ENCODE measurements around the gene RERG. TPM values are rescaled to one million over a fixed set of nuclear protein-coding genes. Genes with fewer than 3 reads are reported as not detected.

Gene RERG
- total RNA-seq, 1 experiment from 2014 or later = not detected

DNA sequence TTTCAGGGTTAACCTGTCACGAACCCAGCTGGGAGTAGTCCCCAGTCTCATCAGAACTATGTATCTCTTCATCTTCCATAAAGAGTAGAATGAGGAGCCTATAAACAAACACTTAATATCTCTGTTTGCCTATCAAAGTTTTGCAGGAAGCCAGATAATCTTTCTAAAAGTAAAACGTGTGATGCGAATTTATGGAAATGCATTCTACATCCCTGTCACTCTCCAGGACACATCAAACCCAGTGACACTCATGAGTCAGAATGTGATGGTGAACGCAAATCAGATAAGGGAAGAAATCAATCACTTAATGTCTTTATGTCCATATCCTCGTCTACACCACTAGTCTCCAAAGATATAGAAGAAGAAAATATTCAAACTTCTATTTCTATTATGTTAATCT, 37.4 kb downstream of the RERG start:
- Histone ChIP-seq H3K9me3 (no peaks in the 10 kb centered on the region), H3K4me3 (ENCODE audit: low read depth, low read length) (no peak overlapping the region), H3K27me3 (replicated peaks; ENCODE audit: control insufficient read depth, insufficient read depth, low read length) (no peaks in the 10 kb centered on the region), H3K36me3 (ENCODE audit: control insufficient read depth, insufficient read depth, low read length) (no peaks in the 10 kb centered on the region), H3K4me1 (no peaks in the 10 kb centered on the region)
- H3K9me3 Mint-ChIP-seq (ENCODE audit: unreplicated experiment) = no peaks in the 10 kb centered on the region
- BruUV-seq (replicated peaks) = no TSS peak
- no peaks in the 10 kb centered on the region for H3K4me1 Mint-ChIP-seq (ENCODE audit: low read depth, unreplicated experiment)
- H3K27ac Mint-ChIP-seq (ENCODE audit: unreplicated experiment) = no peak overlapping the region
- no peak overlapping the region for H3K4me3 Mint-ChIP-seq (ENCODE audit: unreplicated experiment)
- intact Hi-C loops (cut with micrococcal nuclease; ENCODE audit: unreplicated experiment) = no loop called here
- H3K27me3 Mint-ChIP-seq (ENCODE audit: insufficient read depth, unreplicated experiment) = peaks cover 19% of the 10 kb centered on the region
- H3K36me3 Mint-ChIP-seq (ENCODE audit: insufficient read depth, unreplicated experiment) = no peaks in the 10 kb centered on the region
- DNase-seq = no peak
- no peak for TF ChIP-seq CTCF (IDR thresholded peaks at IDR 0.05; ENCODE audit: insufficient read depth in 1 of 2, low read depth in 1 of 2, low read length in 1 of 2, severe bottlenecking in 1 of 2, unreplicated experiment in 1 of 2)
- ChIA-PET POLR2A (no interaction called here), CTCF (no interaction called here)

DNA sequence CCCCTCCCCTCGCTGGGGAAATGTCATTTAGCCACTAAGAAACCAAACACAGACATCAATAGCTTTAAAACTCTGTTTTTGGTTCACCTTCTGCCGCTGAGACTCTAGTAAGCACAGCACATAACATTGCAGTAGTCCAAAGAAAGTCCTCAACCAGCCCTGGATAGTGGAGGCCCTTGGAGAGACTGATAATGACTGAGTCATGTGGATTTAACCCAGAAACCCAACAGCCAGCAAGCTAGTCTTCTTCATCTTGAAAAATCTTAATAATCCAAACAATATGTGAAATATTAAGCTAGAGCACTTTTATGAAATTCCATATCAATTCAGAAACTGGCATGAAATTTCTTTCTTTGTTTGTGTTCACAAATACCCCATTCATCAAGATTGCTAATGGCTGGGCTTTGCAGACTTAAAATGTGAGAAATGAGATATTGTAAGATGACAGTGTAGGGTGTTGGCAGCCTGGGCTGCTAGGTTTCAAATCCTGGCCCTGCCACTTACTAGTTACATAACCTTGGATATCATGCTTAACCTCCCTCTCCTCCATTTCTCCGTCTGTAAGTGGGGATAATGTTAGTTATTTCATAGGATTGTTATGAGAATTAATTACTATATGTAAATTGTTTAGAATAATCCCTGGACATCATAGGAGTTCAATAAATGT, 40.1 kb downstream of the RERG start:
- H3K9me3 Mint-ChIP-seq (ENCODE audit: unreplicated experiment) = no peaks in the 10 kb centered on the region
- ChIA-PET POLR2A (no interaction called here), CTCF (no interaction called here)
- Histone ChIP-seq H3K4me1 (no peaks in the 10 kb centered on the region), H3K27me3 (replicated peaks; ENCODE audit: control insufficient read depth, insufficient read depth, low read length) (no peaks in the 10 kb centered on the region), H3K4me3 (ENCODE audit: low read depth, low read length) (no peak overlapping the region), H3K9me3 (no peaks in the 10 kb centered on the region), H3K36me3 (ENCODE audit: control insufficient read depth, insufficient read depth, low read length) (no peaks in the 10 kb centered on the region)
- no peak overlapping the region for H3K27ac Mint-ChIP-seq (ENCODE audit: unreplicated experiment)
- peaks cover 17% of the 10 kb centered on the region for H3K27me3 Mint-ChIP-seq (ENCODE audit: insufficient read depth, unreplicated experiment)
- H3K36me3 Mint-ChIP-seq (ENCODE audit: insufficient read depth, unreplicated experiment) = no peaks in the 10 kb centered on the region
- no TSS peak for BruUV-seq (replicated peaks)
- no peak for TF ChIP-seq CTCF (IDR thresholded peaks at IDR 0.05; ENCODE audit: insufficient read depth in 1 of 2, low read depth in 1 of 2, low read length in 1 of 2, severe bottlenecking in 1 of 2, unreplicated experiment in 1 of 2)
- no peaks in the 10 kb centered on the region for H3K4me1 Mint-ChIP-seq (ENCODE audit: low read depth, unreplicated experiment)
- no peak for DNase-seq
- H3K4me3 Mint-ChIP-seq (ENCODE audit: unreplicated experiment) = no peak overlapping the region
- intact Hi-C loops (cut with micrococcal nuclease; ENCODE audit: unreplicated experiment) = no loop called here

- intact Hi-C loops (cut with micrococcal nuclease; ENCODE audit: unreplicated experiment) = no loop called here
- no peak overlapping the region for H3K27ac Mint-ChIP-seq (ENCODE audit: unreplicated experiment)
- BruUV-seq (replicated peaks) = no TSS peak
- TF ChIP-seq CTCF (IDR thresholded peaks at IDR 0.05; ENCODE audit: insufficient read depth in 1 of 2, low read depth in 1 of 2, low read length in 1 of 2, severe bottlenecking in 1 of 2, unreplicated experiment in 1 of 2) = no peak
- H3K4me1 ChIP-seq = no peaks in the 10 kb centered on the region
- no peaks in the 10 kb centered on the region for H3K36me3 Mint-ChIP-seq (ENCODE audit: insufficient read depth, unreplicated experiment)
- CTCF ChIA-PET = no interaction called here
- no peaks in the 10 kb centered on the region for H3K9me3 Mint-ChIP-seq (ENCODE audit: unreplicated experiment)
- no peak for DNase-seq
- no peak overlapping the region for H3K4me3 Mint-ChIP-seq (ENCODE audit: unreplicated experiment)
- POLR2A ChIA-PET = no interaction called here
- H3K27me3 Mint-ChIP-seq (ENCODE audit: insufficient read depth, unreplicated experiment) = peaks cover 17% of the 10 kb centered on the region
- no peaks in the 10 kb centered on the region for H3K9me3 ChIP-seq
- H3K4me1 Mint-ChIP-seq (ENCODE audit: low read depth, unreplicated experiment) = no peaks in the 10 kb centered on the region
- H3K27me3 ChIP-seq (replicated peaks; ENCODE audit: control insufficient read depth, insufficient read depth, low read length) = no peaks in the 10 kb centered on the region
- H3K36me3 ChIP-seq (ENCODE audit: control insufficient read depth, insufficient read depth, low read length) = no peaks in the 10 kb centered on the region
- H3K4me3 ChIP-seq (ENCODE audit: low read depth, low read length) = no peak overlapping the region
Observed at GRCh38 chr12:15180325-15180724, 40.9 kb downstream of the RERG start.

All from Caco-2 (cell line).